BLaER1 (cell line): ENCODE data around the gene NTSR1.

Experiments used
- H3K27ac ChIP-seq: shearing (Covaris generic); formaldehyde crosslinking; 2 replicates; pipeline ENCODE4 v1.8.1; 2022
- H3K27me3 ChIP-seq: shearing (Covaris generic); formaldehyde crosslinking; 2 replicates; pipeline ENCODE4 v1.8.1; 2022
- H3K36me3 ChIP-seq: shearing (Covaris generic); formaldehyde crosslinking; 2 replicates; pipeline ENCODE4 v1.8.1; 2022
- H3K4me1 ChIP-seq: shearing (Covaris generic); formaldehyde crosslinking; 2 replicates; pipeline ENCODE4 v1.8.1; 2022
- H3K4me2 ChIP-seq: shearing (Covaris generic); formaldehyde crosslinking; 2 replicates; pipeline ENCODE4 v1.8.1; 2022
- H3K4me3 ChIP-seq: shearing (Covaris generic); formaldehyde crosslinking; 2 replicates; pipeline ENCODE4 v1.8.1; 2022
- H3K9ac ChIP-seq: shearing (Covaris generic); formaldehyde crosslinking; 2 replicates; pipeline ENCODE4 v1.8.1; 2022
- H3K9me3 ChIP-seq: shearing (Covaris generic); formaldehyde crosslinking; 2 replicates; pipeline ENCODE4 v1.8.1; 2022
- H4K20me1 ChIP-seq: shearing (Covaris generic); formaldehyde crosslinking; 2 replicates; pipeline ENCODE4 v1.8.1; 2022
- Cebpa-rat ChIP-seq: shearing (Covaris generic); IDR thresholded peaks from 2 replicates; pipeline ENCODE4 v1.8.1; 2022

Gene NTSR1

GRCh38 chr20:62795023-62795761 is 86.6 kb downstream of the NTSR1 start:
- Histone ChIP-seq H3K4me3 (peak overlapping the region; percentile 73), H3K4me1 (peaks cover 80% of the 10 kb centered on the region), H3K9ac (peak overlapping the region; percentile 87), H3K4me2 (peak overlapping the region; percentile 99), H3K9me3 (no peaks in the 10 kb centered on the region), H3K36me3 (peaks cover 29% of the 10 kb centered on the region), H3K27me3 (no peaks in the 10 kb centered on the region), H4K20me1 (peaks cover 32% of the 10 kb centered on the region), H3K27ac (peak overlapping the region; percentile 90)
- no peak for TF ChIP-seq Cebpa-rat

DNA sequence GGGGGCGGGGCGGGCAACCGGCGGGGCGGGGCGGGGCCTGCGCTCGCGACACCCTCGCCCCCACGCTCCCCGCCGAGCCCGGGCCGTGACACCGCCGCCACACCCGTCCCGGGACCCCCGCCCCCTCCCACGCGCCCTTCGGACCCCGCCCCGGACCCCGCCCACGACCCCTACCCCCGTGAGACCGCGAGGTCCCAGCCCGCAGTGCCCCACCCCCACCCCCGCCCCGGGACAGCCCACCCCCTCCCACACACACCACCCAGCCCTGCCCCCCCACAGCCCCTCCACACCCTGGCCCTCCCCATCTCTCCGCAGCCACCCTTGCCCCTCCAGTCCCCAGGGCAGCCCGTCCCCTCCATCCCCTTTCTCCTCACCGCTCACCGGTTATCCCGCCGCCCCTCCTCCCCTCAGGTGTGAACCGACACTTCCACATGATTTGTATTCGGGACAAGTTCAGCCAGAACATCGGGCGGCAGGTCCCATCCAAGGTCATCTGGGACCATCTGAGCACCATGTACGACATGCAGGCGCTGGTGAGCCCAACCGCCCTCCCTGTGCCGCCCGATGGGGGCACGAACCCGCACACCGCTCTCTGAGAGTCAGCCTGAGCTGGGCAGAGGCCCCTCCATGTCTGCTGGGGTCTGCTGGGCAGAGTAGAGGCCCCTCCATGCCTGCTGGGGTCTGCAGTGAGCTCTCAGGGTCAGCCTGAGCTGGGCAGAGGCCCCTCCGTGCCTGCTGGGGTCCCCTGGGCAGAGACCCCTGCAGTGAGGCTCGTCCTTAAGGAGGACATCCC is 88.3 kb downstream of the NTSR1 start:
- Histone ChIP-seq H3K4me3 (peak overlapping the region; percentile 73), H3K27ac (peak overlapping the region; percentile 90), H3K9ac (peak overlapping the region; percentile 87), H3K4me2 (peak overlapping the region; percentile 82), H3K36me3 (peaks cover 46% of the 10 kb centered on the region), H3K27me3 (no peaks in the 10 kb centered on the region), H3K4me1 (peaks cover 67% of the 10 kb centered on the region), H3K9me3 (no peaks in the 10 kb centered on the region), H4K20me1 (peaks cover 38% of the 10 kb centered on the region)
- no peak for TF ChIP-seq Cebpa-rat

DNA sequence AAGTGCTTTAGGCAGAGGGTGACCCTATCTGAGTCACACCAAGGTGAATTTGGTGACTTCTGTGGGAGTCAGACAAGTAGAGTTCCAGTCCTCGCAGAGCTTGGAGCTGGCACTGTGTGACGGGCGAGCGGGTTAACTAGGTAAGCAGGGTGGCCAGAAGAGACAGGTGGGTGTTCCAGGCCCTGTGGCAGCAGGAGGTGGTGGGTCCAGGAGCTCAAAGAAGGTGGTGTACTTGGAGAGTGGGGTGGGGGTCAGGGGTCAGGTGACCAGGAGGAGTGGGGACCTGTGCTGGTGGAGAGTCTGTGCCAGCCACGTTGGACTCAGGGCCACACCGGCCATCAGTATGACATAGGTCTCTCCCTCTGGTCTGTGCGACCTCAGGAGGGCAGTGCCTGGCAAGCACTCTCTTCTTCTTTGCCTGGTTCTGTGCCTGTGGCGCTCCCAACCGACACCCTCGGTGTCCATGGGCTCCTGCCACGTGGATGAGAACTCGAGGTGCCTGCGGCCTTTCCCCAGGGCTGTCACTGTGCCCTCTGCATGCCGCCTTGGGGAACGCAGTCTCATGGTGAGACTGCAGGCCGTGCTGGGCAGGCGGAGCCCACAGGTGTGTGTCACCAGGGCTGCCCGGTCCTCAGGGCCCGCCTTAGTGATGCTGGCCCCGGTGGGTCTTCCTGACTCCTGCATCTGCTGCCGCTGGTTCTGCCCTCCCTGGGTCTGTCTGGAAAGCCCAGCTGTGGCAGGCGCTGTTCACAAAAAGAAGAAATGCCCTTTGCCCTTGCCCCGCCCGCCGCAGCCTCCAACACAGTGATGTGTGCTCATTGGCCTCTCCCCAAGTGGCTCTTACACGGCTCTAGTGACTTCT is 89.3 kb downstream of the NTSR1 start:
- Histone ChIP-seq H3K9me3 (no peaks in the 10 kb centered on the region), H3K4me2 (peak overlapping the region; percentile 82), H4K20me1 (peaks cover 38% of the 10 kb centered on the region), H3K36me3 (peaks cover 46% of the 10 kb centered on the region), H3K27me3 (no peaks in the 10 kb centered on the region), H3K4me3 (peak overlapping the region; percentile 64; the same call in 1 of the 2 replicates), H3K27ac (peak overlapping the region; percentile 51; the same call in 1 of the 2 replicates), H3K4me1 (peaks cover 67% of the 10 kb centered on the region), H3K9ac (peak overlapping the region; percentile 75; the same call in 1 of the 2 replicates)
- TF ChIP-seq Cebpa-rat = no peak

GRCh38 chr20:62799036-62799435 is 90.4 kb downstream of the NTSR1 start:
- no peak for TF ChIP-seq Cebpa-rat
- H3K4me2 ChIP-seq = peak overlapping the region; percentile 40; the same call in 1 of the 2 replicates

DNA sequence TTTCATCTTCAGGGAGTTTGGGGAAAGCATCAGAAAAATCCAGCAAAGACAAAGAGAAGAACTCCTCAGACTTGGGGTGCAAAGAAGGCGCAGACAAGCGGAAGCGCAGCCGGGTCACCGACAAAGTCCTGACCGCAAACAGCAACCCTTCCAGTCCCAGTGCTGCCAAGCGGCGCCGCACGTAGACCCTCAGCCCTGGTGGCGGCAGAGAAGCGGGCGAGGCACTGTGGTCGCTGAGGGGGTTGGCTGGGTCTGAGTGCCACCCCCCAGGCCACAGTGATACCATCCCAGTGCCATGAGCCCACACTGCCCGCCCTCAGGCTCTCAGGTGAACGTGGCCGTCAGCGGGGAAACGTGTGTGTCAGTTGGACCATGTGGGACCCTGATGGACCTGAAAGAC is 90.8 kb downstream of the NTSR1 start:
- Histone ChIP-seq H3K4me3 (no peak overlapping the region), H3K27me3 (no peaks in the 10 kb centered on the region)
- TF ChIP-seq Cebpa-rat = no peak

More at GRCh38 chr20:62799036-62799435, 90.4 kb downstream of the NTSR1 start:
- peaks cover 46% of the 10 kb centered on the region for H3K36me3 ChIP-seq
- H3K4me3 ChIP-seq = no peak overlapping the region
- no peaks in the 10 kb centered on the region for H3K27me3 ChIP-seq
- no peaks in the 10 kb centered on the region for H3K9me3 ChIP-seq
- H4K20me1 ChIP-seq = peaks cover 38% of the 10 kb centered on the region
- H3K4me1 ChIP-seq = peaks cover 68% of the 10 kb centered on the region
- H3K9ac ChIP-seq = peak overlapping the region; percentile 29; the same call in 1 of the 2 replicates
- H3K27ac ChIP-seq = 0 out of 2 replicates have a peak overlapping the region, but pooled peaks have one; percentile 6

GRCh38 chr20:62799873-62800272 is 91.2 kb downstream of the NTSR1 start:
- H3K9me3 ChIP-seq = no peaks in the 10 kb centered on the region
- 0 out of 2 replicates have a peak overlapping the region, but pooled peaks have one; percentile 6 for H3K27ac ChIP-seq
- H3K36me3 ChIP-seq = peaks cover 46% of the 10 kb centered on the region
- H3K4me1 ChIP-seq = peaks cover 66% of the 10 kb centered on the region
- H3K4me3 ChIP-seq = no peak overlapping the region
- peak overlapping the region; percentile 29; the same call in 1 of the 2 replicates for H3K9ac ChIP-seq
- H4K20me1 ChIP-seq = peaks cover 38% of the 10 kb centered on the region
- no peaks in the 10 kb centered on the region for H3K27me3 ChIP-seq
- TF ChIP-seq Cebpa-rat = no peak
- H3K4me2 ChIP-seq = no peak overlapping the region

More for the DNA sequence above, 90.8 kb downstream of the NTSR1 start:
- Histone ChIP-seq H3K27ac (0 out of 2 replicates have a peak overlapping the region, but pooled peaks have one; percentile 6), H3K4me1 (peaks cover 70% of the 10 kb centered on the region), H3K9me3 (no peaks in the 10 kb centered on the region), H4K20me1 (peaks cover 38% of the 10 kb centered on the region), H3K36me3 (peaks cover 46% of the 10 kb centered on the region), H3K4me2 (peak overlapping the region; percentile 40; the same call in 1 of the 2 replicates), H3K9ac (peak overlapping the region; percentile 29; the same call in 1 of the 2 replicates)

DNA sequence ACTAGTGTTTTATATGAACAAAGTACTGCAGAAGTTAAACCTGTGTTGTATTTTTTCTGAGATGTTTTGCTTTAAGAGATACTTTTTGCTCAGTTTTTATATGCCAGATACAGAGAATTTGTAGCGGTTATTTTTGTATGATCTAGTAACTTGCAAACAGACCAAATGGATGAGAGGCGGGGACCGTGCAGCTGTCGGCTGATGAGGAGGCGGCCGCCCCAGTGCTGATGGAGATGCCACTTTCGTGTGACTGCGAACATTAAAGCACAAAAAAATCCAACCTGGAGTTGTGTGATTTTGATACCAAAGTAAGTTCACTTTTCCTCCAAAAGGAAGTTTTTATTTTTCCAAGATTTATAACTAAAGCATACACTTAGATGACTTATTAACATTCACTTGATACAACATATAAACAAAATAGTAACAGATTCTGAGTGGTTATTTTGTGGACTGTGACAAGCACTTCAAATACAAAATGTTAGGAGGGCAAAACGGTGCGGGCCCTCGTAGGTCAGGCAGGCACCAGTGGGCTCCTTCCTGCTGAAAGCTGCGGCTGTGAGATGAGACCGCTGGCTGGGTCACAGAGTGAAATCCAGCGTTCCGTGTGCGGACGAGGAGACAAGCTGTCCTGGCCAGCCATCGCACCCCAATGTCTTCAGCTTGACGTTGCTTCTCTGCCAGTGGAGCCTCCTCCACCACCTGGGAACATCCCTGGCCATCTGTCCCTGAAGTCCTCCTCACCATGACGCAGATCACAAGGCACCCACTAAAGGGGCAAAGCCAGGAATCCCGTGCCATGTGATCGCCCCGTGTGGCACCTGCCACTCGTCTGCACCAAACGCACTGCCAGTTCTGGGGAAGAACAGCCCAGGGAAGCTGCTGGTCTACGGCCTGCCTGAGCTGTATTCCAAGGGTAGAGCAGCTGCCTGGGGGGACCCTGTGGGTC is 92.0 kb downstream of the NTSR1 start:
- no peak for TF ChIP-seq Cebpa-rat
- H4K20me1 ChIP-seq = peaks cover 42% of the 10 kb centered on the region
- 0 out of 2 replicates have a peak overlapping the region, but pooled peaks have one; percentile 29 for H3K9ac ChIP-seq
- no peak overlapping the region for H3K27ac ChIP-seq
- peaks cover 61% of the 10 kb centered on the region for H3K4me1 ChIP-seq
- H3K27me3 ChIP-seq = no peaks in the 10 kb centered on the region
- H3K4me3 ChIP-seq = no peak overlapping the region
- H3K36me3 ChIP-seq = peaks cover 46% of the 10 kb centered on the region
- H3K9me3 ChIP-seq = no peaks in the 10 kb centered on the region
- no peak overlapping the region for H3K4me2 ChIP-seq

- no peak for TF ChIP-seq Cebpa-rat
- no peak overlapping the region for H3K9ac ChIP-seq
- peaks cover 64% of the 10 kb centered on the region for H3K4me1 ChIP-seq
- no peak overlapping the region for H3K4me3 ChIP-seq
- peaks cover 46% of the 10 kb centered on the region for H3K36me3 ChIP-seq
- H3K27ac ChIP-seq = no peak overlapping the region
- H3K4me2 ChIP-seq = no peak overlapping the region
- H3K27me3 ChIP-seq = no peaks in the 10 kb centered on the region
- H3K9me3 ChIP-seq = no peaks in the 10 kb centered on the region
- peaks cover 51% of the 10 kb centered on the region for H4K20me1 ChIP-seq
Measured at GRCh38 chr20:62801284-62802010, 92.8 kb downstream of the NTSR1 start.
